ENCODE data around the gene PDE4C. TPM values are rescaled to one million over a fixed set of nuclear protein-coding genes. Genes with fewer than 3 reads are reported as not detected.

PDE4C gene
- total RNA-seq, 1 experiment from 2014 or later: 0.90 TPM

DNA sequence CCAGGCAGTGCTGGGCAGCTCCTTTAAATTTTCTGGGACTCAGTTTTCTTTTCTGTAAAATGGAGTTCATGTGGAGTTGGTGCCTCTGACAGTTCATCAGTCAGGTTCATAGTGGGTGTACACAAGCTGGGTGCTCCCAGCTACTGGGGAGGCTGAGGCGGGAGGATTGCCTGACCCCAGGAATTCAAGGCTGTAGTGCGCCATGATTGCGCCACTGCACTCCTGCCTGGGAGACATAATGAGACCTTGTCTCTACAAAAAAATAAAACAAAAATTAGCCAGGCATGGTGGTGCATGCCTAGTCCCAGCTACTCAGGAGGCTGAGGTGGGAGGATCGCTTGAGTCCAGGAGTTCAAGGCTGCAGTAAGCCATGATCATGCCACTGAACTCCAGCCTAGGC is 26.9 kb upstream of the PDE4C start:
- no TSS peak for BruUV-seq (replicated peaks)
- H3K27ac Mint-ChIP-seq (ENCODE audit: unreplicated experiment): peak overlapping the region; percentile 46
- no peaks in the 10 kb centered on the region for H3K27me3 Mint-ChIP-seq (ENCODE audit: unreplicated experiment)
- CTCF ChIA-PET: no interaction called here
- H3K9me3 Mint-ChIP-seq (ENCODE audit: low read depth, unreplicated experiment): no peaks in the 10 kb centered on the region
- TF ChIP-seq, protein P1, sequence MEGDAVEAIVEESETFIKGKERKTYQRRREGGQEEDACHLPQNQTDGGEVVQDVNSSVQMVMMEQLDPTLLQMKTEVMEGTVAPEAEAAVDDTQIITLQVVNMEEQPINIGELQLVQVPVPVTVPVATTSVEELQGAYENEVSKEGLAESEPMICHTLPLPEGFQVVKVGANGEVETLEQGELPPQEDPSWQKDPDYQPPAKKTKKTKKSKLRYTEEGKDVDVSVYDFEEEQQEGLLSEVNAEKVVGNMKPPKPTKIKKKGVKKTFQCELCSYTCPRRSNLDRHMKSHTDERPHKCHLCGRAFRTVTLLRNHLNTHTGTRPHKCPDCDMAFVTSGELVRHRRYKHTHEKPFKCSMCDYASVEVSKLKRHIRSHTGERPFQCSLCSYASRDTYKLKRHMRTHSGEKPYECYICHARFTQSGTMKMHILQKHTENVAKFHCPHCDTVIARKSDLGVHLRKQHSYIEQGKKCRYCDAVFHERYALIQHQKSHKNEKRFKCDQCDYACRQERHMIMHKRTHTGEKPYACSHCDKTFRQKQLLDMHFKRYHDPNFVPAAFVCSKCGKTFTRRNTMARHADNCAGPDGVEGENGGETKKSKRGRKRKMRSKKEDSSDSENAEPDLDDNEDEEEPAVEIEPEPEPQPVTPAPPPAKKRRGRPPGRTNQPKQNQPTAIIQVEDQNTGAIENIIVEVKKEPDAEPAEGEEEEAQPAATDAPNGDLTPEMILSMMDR (IDR thresholded peaks at IDR 0.05; ENCODE audit: unreplicated experiment): no peak
- no peak for DNase-seq
- no peaks in the 10 kb centered on the region for H3K36me3 Mint-ChIP-seq (ENCODE audit: insufficient read depth, unreplicated experiment)
- H3K4me3 Mint-ChIP-seq (ENCODE audit: low read depth, unreplicated experiment): no peak overlapping the region
- intact Hi-C loops (cut with micrococcal nuclease; ENCODE audit: unreplicated experiment): loop anchor here (5.0 kb wide), 2 partner anchors 46 to 246 kb away; partner anchors contain the start of gene ARRDC2
- peaks cover 21% of the 10 kb centered on the region for H3K4me1 Mint-ChIP-seq (ENCODE audit: low read depth, unreplicated experiment)

- Mint-ChIP-seq H3K4me1 (ENCODE audit: low read depth, unreplicated experiment) (peaks cover 21% of the 10 kb centered on the region), H3K36me3 (ENCODE audit: insufficient read depth, unreplicated experiment) (no peaks in the 10 kb centered on the region), H3K4me3 (ENCODE audit: low read depth, unreplicated experiment) (no peak overlapping the region), H3K9me3 (ENCODE audit: low read depth, unreplicated experiment) (no peaks in the 10 kb centered on the region), H3K27ac (ENCODE audit: unreplicated experiment) (no peak overlapping the region), H3K27me3 (ENCODE audit: unreplicated experiment) (no peaks in the 10 kb centered on the region)
- BruUV-seq (replicated peaks): no TSS peak
- CTCF ChIA-PET: interaction anchor here (0.7 to 1.6 kb wide), 7 partner anchors 11 to 139 kb away, joined by 3 to 16 read pairs (median 7); partner anchors contain the start of genes MPV17L2 and RAB3A
- TF ChIP-seq, protein P1 (IDR thresholded peaks at IDR 0.05; ENCODE audit: unreplicated experiment): no peak
- intact Hi-C loops (cut with micrococcal nuclease; ENCODE audit: unreplicated experiment): loop anchor here (5.0 kb wide), 2 partner anchors 45 to 245 kb away; partner anchors contain the start of gene ARRDC2
- no peak for DNase-seq
Observed at GRCh38 chr19:18252370-18252717, 26.1 kb upstream of the PDE4C start.

GRCh38 chr19:18251587-18252369 is 25.5 kb upstream of the PDE4C start:
- no TSS peak for BruUV-seq (replicated peaks)
- H3K4me1 Mint-ChIP-seq (ENCODE audit: low read depth, unreplicated experiment): peaks cover 21% of the 10 kb centered on the region

GRCh38 chr19:18249834-18250233 is 23.6 kb upstream of the PDE4C start:
- DNase-seq: no peak
- peaks cover 14% of the 10 kb centered on the region for H3K4me1 Mint-ChIP-seq (ENCODE audit: low read depth, unreplicated experiment)
- H3K27ac Mint-ChIP-seq (ENCODE audit: unreplicated experiment): no peak overlapping the region
- intact Hi-C loops (cut with micrococcal nuclease; ENCODE audit: unreplicated experiment): loop anchor here (5.0 kb wide), 2 partner anchors 43 to 243 kb away; partner anchors contain the start of gene ARRDC2
- BruUV-seq (replicated peaks): no TSS peak
- CTCF ChIA-PET: interaction anchor here (0.6 to 0.7 kb wide), 2 partner anchors 15 to 139 kb away, joined by 3 to 4 read pairs; no protein-coding TSS in a partner anchor
- no peak overlapping the region for H3K4me3 Mint-ChIP-seq (ENCODE audit: low read depth, unreplicated experiment)
- no peaks in the 10 kb centered on the region for H3K36me3 Mint-ChIP-seq (ENCODE audit: insufficient read depth, unreplicated experiment)
- H3K27me3 Mint-ChIP-seq (ENCODE audit: unreplicated experiment): no peaks in the 10 kb centered on the region
- H3K9me3 Mint-ChIP-seq (ENCODE audit: low read depth, unreplicated experiment): no peaks in the 10 kb centered on the region
- TF ChIP-seq, protein P1 (IDR thresholded peaks at IDR 0.05; ENCODE audit: unreplicated experiment): no peak

More at GRCh38 chr19:18251587-18252369, 25.5 kb upstream of the PDE4C start:
- Mint-ChIP-seq H3K27ac (ENCODE audit: unreplicated experiment) (no peak overlapping the region), H3K27me3 (ENCODE audit: unreplicated experiment) (no peaks in the 10 kb centered on the region), H3K9me3 (ENCODE audit: low read depth, unreplicated experiment) (no peaks in the 10 kb centered on the region), H3K4me3 (ENCODE audit: low read depth, unreplicated experiment) (no peak overlapping the region), H3K36me3 (ENCODE audit: insufficient read depth, unreplicated experiment) (no peaks in the 10 kb centered on the region)
- CTCF ChIA-PET: interaction anchor here (0.6 to 1.6 kb wide), 9 partner anchors 11 to 160 kb away, joined by 3 to 16 read pairs (median 5); partner anchors contain the start of genes MPV17L2 and RAB3A
- TF ChIP-seq, protein P1 (IDR thresholded peaks at IDR 0.05; ENCODE audit: unreplicated experiment): peak; percentile 76
- peak; percentile 75 for DNase-seq
- intact Hi-C loops (cut with micrococcal nuclease; ENCODE audit: unreplicated experiment): loop anchor here (5.0 kb wide), 2 partner anchors 44 to 244 kb away; partner anchors contain the start of gene ARRDC2

All from Calu3 (cell line).